Smooth muscle cell (in vitro differentiated cells): ENCODE measurements around the gene PHGDH. TPM values are rescaled to one million over a fixed set of nuclear protein-coding genes. Genes with fewer than 3 reads are reported as not detected.

Experiments
- DNase-seq: peaks from one replicate; lab custom pipeline; 2025; ENCODE audit not compliant: unreplicated experiment; lab: John Stamatoyannopoulos, UW
- H2AFZ ChIP-seq: fragments of 200-600 bp; sonication (generic); 2 replicates; pipeline ENCODE4 v1.6.0; 2016; ENCODE audit warnings: antibody characterized with exemption, low read depth, mild to moderate bottlenecking
- H3F3A ChIP-seq: fragments of 200-600 bp; sonication (generic); 2 replicates; pipeline ENCODE4 v1.6.0; 2017; ENCODE audit warnings: antibody characterized with exemption, low read depth
- H3K27ac ChIP-seq: fragments of 200-600 bp; sonication (generic); 2 replicates; pipeline ENCODE4 v1.5.1; 2016; ENCODE audit warnings: low read depth, mild to moderate bottlenecking
- H3K27me3 ChIP-seq: fragments of 200-600 bp; sonication (generic); 2 replicates; pipeline ENCODE4 v1.6.1; 2016; ENCODE audit warnings: low read depth, mild to moderate bottlenecking
- H3K36me3 ChIP-seq: fragments of 200-600 bp; sonication (generic); 2 replicates; pipeline ENCODE4 v1.5.1; 2016; ENCODE audit warnings: low read depth
- H3K4me1 ChIP-seq: fragments of 200-600 bp; sonication (generic); 2 replicates; pipeline ENCODE4 v1.5.1; 2016; ENCODE audit warnings: low read depth
- H3K4me2 ChIP-seq: fragments of 200-600 bp; sonication (generic); 2 replicates; pipeline ENCODE4 v1.6.0; 2016; ENCODE audit warnings: mild to moderate bottlenecking
- H3K4me3 ChIP-seq: fragments of 200-600 bp; sonication (generic); 2 replicates; pipeline ENCODE4 v1.5.1; 2016; ENCODE audit warnings: mild to moderate bottlenecking
- H3K79me2 ChIP-seq: fragments of 200-600 bp; sonication (generic); 2 replicates; pipeline ENCODE4 v1.6.0; 2016; ENCODE audit warnings: low read depth, mild to moderate bottlenecking
- H3K9ac ChIP-seq: fragments of 200-600 bp; sonication (generic); 2 replicates; pipeline ENCODE4 v1.6.0; 2016; ENCODE audit warnings: low read depth
- H3K9me3 ChIP-seq: fragments of 200-600 bp; sonication (generic); replicated peaks from 2 replicates; pipeline ENCODE4 v1.5.1; 2016; ENCODE audit warnings: low read depth
- H4K20me1 ChIP-seq: fragments of 200-600 bp; sonication (generic); 2 replicates; pipeline ENCODE4 v1.6.0; 2016; ENCODE audit warnings: low read depth
- WGBS: methylation state at CpG from one replicate; pipeline ENCODE4 v1.1.7; 2016; ENCODE audit warnings: low lambda C conversion rate; 5-methylcytosine and 5-hydroxymethylcytosine counted together
- polyA plus RNA-seq: library from polyadenylated mRNA; unstranded; fragments of >200 nt; fragmentation: Nextera tagmentation; extraction: Ambion mirVana; gene quantifications from 2 replicates; pipeline ENCODE4 v1.2.1, GENCODE V29; 2016
- total RNA-seq: library from RNA; depleted of rRNA; stranded (reverse); fragments of >200 nt; gene quantifications from 2 replicates; pipeline ENCODE4 v1.2.3, GENCODE V29; 2014
- TF ChIP-seq, protein P1 (sequence below): fragments of 200-600 bp; sonication (generic); IDR thresholded peaks from 2 replicates; pipeline ENCODE4 v1.5.1; 2017; ENCODE audit warnings: borderline replicate concordance, mild to moderate bottlenecking, antibody characterized with exemption; ENCODE audit not compliant: insufficient read depth, poor library complexity, severe bottlenecking

Gene PHGDH
- total and polyA plus RNA-seq, 2 experiments from 2014 or later: 93.2 to 134 TPM

DNA sequence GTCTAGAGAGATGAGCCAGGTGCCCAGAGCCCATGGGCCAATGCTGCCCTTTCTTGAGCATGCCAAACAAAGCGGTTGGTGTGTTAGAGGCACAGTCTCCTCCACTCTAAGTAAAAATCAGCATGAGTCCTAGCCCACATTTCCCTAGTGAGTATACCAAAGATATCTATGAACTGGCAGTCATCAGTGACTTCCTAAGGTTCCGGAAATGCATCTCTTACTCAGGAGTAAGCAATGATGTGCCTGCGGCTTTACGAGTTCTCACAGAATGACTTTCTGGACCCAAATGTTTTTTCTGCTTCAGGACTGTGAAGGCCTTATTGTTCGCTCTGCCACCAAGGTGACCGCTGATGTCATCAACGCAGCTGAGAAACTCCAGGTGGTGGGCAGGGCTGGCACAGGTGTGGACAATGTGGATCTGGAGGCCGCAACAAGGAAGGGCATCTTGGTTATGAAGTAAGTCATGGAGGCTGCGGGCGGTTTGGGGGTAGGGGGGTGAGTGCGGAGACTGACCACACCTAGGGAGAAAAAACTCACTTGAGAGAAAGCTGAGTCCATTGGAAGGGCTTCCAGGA lies 9.2 kb downstream of the PHGDH start:
- DNase-seq: no peak
- no peak overlapping the region for H3K27ac ChIP-seq
- H3K4me3 ChIP-seq: no peak overlapping the region
- no peak overlapping the region for H3K4me2 ChIP-seq
- no peaks in the 10 kb centered on the region for H3K9me3 ChIP-seq
- no peak overlapping the region for H3K9ac ChIP-seq
- H4K20me1 ChIP-seq: peaks cover 83% of the 10 kb centered on the region
- TF ChIP-seq, protein P1, sequence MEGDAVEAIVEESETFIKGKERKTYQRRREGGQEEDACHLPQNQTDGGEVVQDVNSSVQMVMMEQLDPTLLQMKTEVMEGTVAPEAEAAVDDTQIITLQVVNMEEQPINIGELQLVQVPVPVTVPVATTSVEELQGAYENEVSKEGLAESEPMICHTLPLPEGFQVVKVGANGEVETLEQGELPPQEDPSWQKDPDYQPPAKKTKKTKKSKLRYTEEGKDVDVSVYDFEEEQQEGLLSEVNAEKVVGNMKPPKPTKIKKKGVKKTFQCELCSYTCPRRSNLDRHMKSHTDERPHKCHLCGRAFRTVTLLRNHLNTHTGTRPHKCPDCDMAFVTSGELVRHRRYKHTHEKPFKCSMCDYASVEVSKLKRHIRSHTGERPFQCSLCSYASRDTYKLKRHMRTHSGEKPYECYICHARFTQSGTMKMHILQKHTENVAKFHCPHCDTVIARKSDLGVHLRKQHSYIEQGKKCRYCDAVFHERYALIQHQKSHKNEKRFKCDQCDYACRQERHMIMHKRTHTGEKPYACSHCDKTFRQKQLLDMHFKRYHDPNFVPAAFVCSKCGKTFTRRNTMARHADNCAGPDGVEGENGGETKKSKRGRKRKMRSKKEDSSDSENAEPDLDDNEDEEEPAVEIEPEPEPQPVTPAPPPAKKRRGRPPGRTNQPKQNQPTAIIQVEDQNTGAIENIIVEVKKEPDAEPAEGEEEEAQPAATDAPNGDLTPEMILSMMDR: no peak
- H3F3A ChIP-seq: no peaks in the 10 kb centered on the region
- peaks cover 70% of the 10 kb centered on the region for H3K79me2 ChIP-seq
- peaks cover 11% of the 10 kb centered on the region for H3K36me3 ChIP-seq
- WGBS: 94% methylated on average over 11 of the region's 11 CpGs
- no peak overlapping the region for H2AFZ ChIP-seq
- no peaks in the 10 kb centered on the region for H3K4me1 ChIP-seq
- H3K27me3 ChIP-seq: no peaks in the 10 kb centered on the region

DNA sequence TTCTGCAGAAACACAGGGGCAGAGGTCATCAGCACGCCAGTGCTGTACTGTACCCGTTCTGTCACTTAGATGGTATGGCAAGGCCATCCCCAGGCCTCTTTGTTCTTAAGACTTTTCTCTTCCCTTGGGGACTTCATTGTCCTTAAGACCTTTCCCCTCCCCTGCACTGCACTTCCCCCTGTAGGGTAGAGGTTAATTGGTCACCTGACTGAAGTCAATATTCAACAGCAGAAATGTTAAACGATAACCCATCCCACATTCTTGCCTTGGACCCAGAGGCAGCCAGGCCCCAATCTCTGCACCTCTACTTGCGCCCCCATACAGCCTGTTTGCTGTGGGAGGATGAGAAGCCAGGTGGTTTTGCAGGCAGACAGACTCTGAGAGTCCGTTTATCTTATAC lies 10.2 kb downstream of the PHGDH start:
- DNase-seq: no peak
- Histone ChIP-seq H2AFZ (no peak overlapping the region), H3K27me3 (no peaks in the 10 kb centered on the region), H3K27ac (no peak overlapping the region), H3F3A (no peaks in the 10 kb centered on the region), H3K79me2 (peaks cover 60% of the 10 kb centered on the region), H3K36me3 (peaks cover 11% of the 10 kb centered on the region), H3K4me3 (no peak overlapping the region), H4K20me1 (peaks cover 79% of the 10 kb centered on the region), H3K4me1 (no peaks in the 10 kb centered on the region), H3K4me2 (no peak overlapping the region), H3K9ac (no peak overlapping the region), H3K9me3 (no peaks in the 10 kb centered on the region)
- TF ChIP-seq, protein P1: no peak
- 94% methylated on average over 5 of the region's 5 CpGs for WGBS

DNA sequence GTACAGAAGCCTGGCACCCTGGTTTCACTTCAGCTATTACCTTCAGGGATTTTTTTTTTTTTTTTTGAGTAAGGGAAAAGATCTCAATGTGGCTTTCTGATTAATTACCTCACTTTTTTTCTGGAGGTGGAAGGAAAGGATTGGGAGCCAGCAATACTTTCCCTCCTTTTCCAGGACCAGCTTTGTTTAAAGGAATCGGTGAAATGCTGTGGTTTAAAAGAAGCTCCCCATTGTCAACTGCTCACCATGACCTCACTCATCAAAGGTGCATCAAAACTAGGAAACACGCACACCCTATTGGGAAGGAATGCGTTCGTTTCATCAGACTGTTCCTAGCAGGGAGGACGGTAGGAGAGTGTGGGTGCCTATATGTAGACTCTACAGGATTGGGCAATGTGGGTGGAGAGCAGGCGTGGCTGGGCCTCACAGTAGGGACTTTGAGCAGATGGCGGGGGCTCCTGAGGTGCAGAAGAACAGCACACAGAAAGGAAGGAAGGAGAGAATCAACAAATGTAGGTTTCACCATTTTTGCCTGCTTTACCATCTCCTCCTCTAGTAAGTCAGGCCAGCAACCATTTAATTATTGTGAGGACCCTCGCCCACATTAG lies 13.0 kb downstream of the PHGDH start:
- WGBS: 97% methylated on average over 8 of the region's 8 CpGs
- Histone ChIP-seq H3K79me2 (peaks cover 32% of the 10 kb centered on the region), H3K36me3 (peaks cover 14% of the 10 kb centered on the region), H3K9me3 (no peaks in the 10 kb centered on the region), H4K20me1 (peaks cover 60% of the 10 kb centered on the region), H3K4me1 (no peaks in the 10 kb centered on the region), H3K27ac (no peak overlapping the region), H3K4me3 (no peak overlapping the region), H3K27me3 (no peaks in the 10 kb centered on the region), H3K4me2 (no peak overlapping the region), H3K9ac (no peak overlapping the region), H2AFZ (no peak overlapping the region), H3F3A (no peaks in the 10 kb centered on the region)
- TF ChIP-seq, protein P1: no peak
- no peak for DNase-seq

DNA sequence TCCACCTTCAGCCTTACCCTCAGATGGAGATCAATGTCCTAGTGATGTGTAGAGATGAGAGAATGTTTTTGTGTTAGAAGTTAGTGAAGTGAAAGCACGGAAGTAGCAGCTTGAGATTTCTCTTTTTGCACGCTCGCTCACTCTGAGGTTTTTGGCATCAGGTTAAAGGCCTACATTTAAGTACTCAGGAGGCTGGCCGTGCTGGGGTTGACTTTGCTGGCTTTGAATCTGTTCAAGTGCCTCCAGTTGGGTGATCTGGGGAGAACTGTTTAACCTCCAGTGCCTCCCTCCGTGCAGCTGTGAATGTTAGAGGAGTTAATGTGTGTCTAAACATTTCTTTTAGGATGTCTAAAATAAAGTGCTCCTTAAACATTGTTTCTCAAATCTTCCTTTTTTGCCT lies 13.9 kb downstream of the PHGDH start:
- 100% methylated on average over 5 of the region's 5 CpGs for WGBS
- Histone ChIP-seq H3K4me1 (no peaks in the 10 kb centered on the region), H3K27ac (no peak overlapping the region), H3K79me2 (peaks cover 23% of the 10 kb centered on the region), H3K4me3 (no peak overlapping the region), H2AFZ (no peak overlapping the region), H3K9me3 (no peaks in the 10 kb centered on the region), H3K9ac (no peak overlapping the region), H3K36me3 (peaks cover 19% of the 10 kb centered on the region), H3K4me2 (no peak overlapping the region), H4K20me1 (peaks cover 55% of the 10 kb centered on the region), H3F3A (no peaks in the 10 kb centered on the region), H3K27me3 (no peaks in the 10 kb centered on the region)
- TF ChIP-seq, protein P1: no peak
- no peak for DNase-seq
